GM18868 (cell line): Measurements from ENCODE around the gene HSPA4L.

Experiments
- ATAC-seq: cut with Tn5 transposase; IDR thresholded peaks from one replicate; pipeline ENCODE4 v1.9.1; 2021; ENCODE audit warnings: mild to moderate bottlenecking, moderate library complexity; ENCODE audit not compliant: unreplicated experiment

Gene HSPA4L

GRCh38 chr4:127856813-127857447, 74.8 kb downstream of the HSPA4L start:
- peak; percentile 88 for ATAC-seq

GRCh38 chr4:127857641-127858040, 75.5 kb downstream of the HSPA4L start:
- no peak for ATAC-seq

GRCh38 chr4:127868196-127868595, 86.1 kb downstream of the HSPA4L start:
- ATAC-seq = no peak

GRCh38 chr4:127870281-127870680, 88.2 kb downstream of the HSPA4L start:
- ATAC-seq = no peak

GRCh38 chr4:127870688-127871087, 88.6 kb downstream of the HSPA4L start:
- ATAC-seq = no peak

GRCh38 chr4:127875791-127876190, 93.7 kb downstream of the HSPA4L start:
- no peak for ATAC-seq

GRCh38 chr4:127880763-127881562, 98.8 kb downstream of the HSPA4L start, which contains the start of gene PLK4:
PLK4 (plus strand) TSS chr4:127880893; CDS start chr4:127881135, 242 bp downstream.
- ATAC-seq = peak; percentile 90

- ATAC-seq = peak; percentile 42
Measured at GRCh38 chr4:127881563-127881864, 99.4 kb downstream of the HSPA4L start.

GRCh38 chr4:127888559-127888958, 106.4 kb downstream of the HSPA4L start:
- no peak for ATAC-seq

- ATAC-seq = no peak
Measured at GRCh38 chr4:127889903-127890302, 107.8 kb downstream of the HSPA4L start.
